Dermis blood vessel endothelial cell (primary cell): ENCODE measurements around the gene LAMB1. TPM values are rescaled to one million over a fixed set of nuclear protein-coding genes. Genes with fewer than 3 reads are reported as not detected.

Source experiments
- DNase-seq: peaks from one replicate; pipeline ENCODE4 v3.0.0; 2010
- total RNA-seq: library from RNA; depleted of rRNA; stranded (reverse); fragments of >200 nt; gene quantifications from 2 replicates; pipeline ENCODE4 v1.2.3, GENCODE V29; 2014

LAMB1 gene
- total RNA-seq, 1 donor from 2014 or later = 485 TPM

GRCh38 chr7:108016841-108017775 is 14.1 kb upstream of the LAMB1 start:
- DNase-seq = peak; percentile 83

GRCh38 chr7:108015740-108016139 is 12.8 kb upstream of the LAMB1 start:
- DNase-seq = peak; percentile 77

- DNase-seq = peak; percentile 95
These were observed 12.1 kb upstream of the LAMB1 start for GRCh38 chr7:108014747-108015682.

GRCh38 chr7:108014215-108014614 is 11.3 kb upstream of the LAMB1 start:
- DNase-seq = no peak

- DNase-seq = no peak
These were observed 9.8 kb upstream of the LAMB1 start for GRCh38 chr7:108012499-108013430.

- DNase-seq = no peak
These were observed 7.4 kb upstream of the LAMB1 start for GRCh38 chr7:108010377-108010776.

GRCh38 chr7:108009873-108010272 is 6.9 kb upstream of the LAMB1 start:
- no peak for DNase-seq

GRCh38 chr7:108008827-108009226 is 5.9 kb upstream of the LAMB1 start:
- no peak for DNase-seq

- DNase-seq = no peak
These were observed 5.3 kb upstream of the LAMB1 start for GRCh38 chr7:108008240-108008639.

GRCh38 chr7:108007762-108008161 is 4.8 kb upstream of the LAMB1 start:
- DNase-seq = no peak

GRCh38 chr7:108007261-108007660 is 4.3 kb upstream of the LAMB1 start:
- DNase-seq = no peak

GRCh38 chr7:108004220-108005142 is 1.5 kb upstream of the LAMB1 start:
- DNase-seq = peak; percentile 73

GRCh38 chr7:108003599-108003935 is 606 bp upstream of the LAMB1 start:
- DNase-seq = no peak

- peak; percentile 50 for DNase-seq
These were observed 916 bp downstream of the LAMB1 start for GRCh38 chr7:108001764-108002725.

- peak; percentile 99 for DNase-seq
These were observed 1.8 kb downstream of the LAMB1 start for GRCh38 chr7:108000875-108001763.

GRCh38 chr7:107999779-108000560 is 3.0 kb downstream of the LAMB1 start:
- peak; percentile 86 for DNase-seq

- DNase-seq = peak; percentile 44
These were observed 4.1 kb downstream of the LAMB1 start for GRCh38 chr7:107998660-107999480.
